Measurements from ENCODE around the gene LRRC75A. TPM values are rescaled to one million over a fixed set of nuclear protein-coding genes. Genes with fewer than 3 reads are reported as not detected.

The LRRC75A gene
- total RNA-seq, 3 donors from 2014 or later = 37.1 to 85.7 (median 52.6) TPM

DNA sequence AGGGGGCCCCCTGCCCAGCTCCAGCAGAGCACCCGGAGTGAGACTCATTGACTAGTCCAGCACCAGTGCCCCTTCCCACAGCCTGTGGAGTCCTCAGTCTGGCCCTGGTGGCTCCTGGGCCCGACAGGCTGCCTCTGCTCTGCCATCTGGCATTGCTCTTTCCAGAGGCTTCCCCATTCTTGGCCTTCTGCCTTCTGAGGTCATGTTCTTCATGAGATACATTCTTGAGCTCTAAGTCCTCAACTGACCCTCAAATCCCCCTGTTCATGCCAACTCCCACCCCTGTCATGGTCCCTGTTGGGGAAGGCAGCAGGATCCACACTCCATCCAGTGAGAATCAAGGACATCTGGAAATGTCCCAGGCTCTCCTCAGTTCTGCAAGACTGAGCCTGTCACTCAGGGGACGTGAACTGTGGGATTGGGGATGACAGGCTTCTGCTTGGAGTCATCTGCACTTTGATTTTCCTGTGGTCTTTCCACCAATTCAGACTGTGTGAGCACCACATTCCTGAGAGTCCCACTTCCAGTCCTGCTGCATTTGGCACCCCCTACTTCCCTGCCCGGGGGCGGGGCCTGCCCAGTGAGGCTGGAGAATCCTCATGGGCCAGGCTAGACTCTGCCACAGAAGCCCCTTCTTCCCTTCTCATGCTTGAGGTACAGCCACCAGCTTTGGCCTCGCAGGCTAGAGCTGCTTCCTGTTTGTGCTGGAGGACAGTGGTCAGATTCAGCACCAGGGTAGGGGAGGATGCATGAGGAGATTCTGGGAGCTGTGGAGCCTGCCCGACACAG is 73.9 kb downstream of the LRRC75A start:
- no peak for ATAC-seq
- TF ChIP-seq, protein P1, sequence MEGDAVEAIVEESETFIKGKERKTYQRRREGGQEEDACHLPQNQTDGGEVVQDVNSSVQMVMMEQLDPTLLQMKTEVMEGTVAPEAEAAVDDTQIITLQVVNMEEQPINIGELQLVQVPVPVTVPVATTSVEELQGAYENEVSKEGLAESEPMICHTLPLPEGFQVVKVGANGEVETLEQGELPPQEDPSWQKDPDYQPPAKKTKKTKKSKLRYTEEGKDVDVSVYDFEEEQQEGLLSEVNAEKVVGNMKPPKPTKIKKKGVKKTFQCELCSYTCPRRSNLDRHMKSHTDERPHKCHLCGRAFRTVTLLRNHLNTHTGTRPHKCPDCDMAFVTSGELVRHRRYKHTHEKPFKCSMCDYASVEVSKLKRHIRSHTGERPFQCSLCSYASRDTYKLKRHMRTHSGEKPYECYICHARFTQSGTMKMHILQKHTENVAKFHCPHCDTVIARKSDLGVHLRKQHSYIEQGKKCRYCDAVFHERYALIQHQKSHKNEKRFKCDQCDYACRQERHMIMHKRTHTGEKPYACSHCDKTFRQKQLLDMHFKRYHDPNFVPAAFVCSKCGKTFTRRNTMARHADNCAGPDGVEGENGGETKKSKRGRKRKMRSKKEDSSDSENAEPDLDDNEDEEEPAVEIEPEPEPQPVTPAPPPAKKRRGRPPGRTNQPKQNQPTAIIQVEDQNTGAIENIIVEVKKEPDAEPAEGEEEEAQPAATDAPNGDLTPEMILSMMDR (IDR thresholded peaks at IDR 0.05) = no peak
- Histone ChIP-seq H3K4me3 (no peak overlapping the region), H3K9me3 (no peaks in the 10 kb centered on the region), H3K4me1 (ENCODE audit: low read depth) (peaks cover 14% of the 10 kb centered on the region), H3K36me3 (ENCODE audit: low read depth) (no peaks in the 10 kb centered on the region)
- DNase-seq = no peak
- intact Hi-C loops (cut with DNase I, micrococcal nuclease) = no loop called here

DNA sequence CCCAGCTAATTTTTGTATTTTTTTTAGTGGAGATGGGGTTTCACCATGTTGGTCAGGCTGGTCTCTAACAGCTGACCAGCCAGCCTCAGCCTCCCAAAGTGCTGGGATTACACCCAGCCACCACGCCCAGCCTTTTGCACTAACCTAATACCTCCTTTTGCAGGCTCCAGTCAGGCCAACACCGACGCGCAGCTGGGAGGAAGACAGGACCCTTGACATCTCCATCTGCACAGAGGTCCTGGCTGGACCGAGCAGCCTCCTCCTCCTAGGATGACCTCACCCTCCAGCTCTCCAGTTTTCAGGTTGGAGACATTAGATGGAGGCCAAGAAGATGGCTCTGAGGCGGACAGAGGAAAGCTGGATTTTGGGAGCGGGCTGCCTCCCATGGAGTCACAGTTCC is 74.6 kb downstream of the LRRC75A start:
- Histone ChIP-seq H3K4me1 (ENCODE audit: low read depth) (peaks cover 14% of the 10 kb centered on the region), H3K36me3 (ENCODE audit: low read depth) (no peaks in the 10 kb centered on the region), H3K9me3 (no peaks in the 10 kb centered on the region), H3K4me3 (no peak overlapping the region)
- ATAC-seq (no peak), DNase-seq (no peak)
- TF ChIP-seq, protein P1 (IDR thresholded peaks at IDR 0.05) = no peak
- intact Hi-C loops (cut with DNase I, micrococcal nuclease) = no loop called here

DNA sequence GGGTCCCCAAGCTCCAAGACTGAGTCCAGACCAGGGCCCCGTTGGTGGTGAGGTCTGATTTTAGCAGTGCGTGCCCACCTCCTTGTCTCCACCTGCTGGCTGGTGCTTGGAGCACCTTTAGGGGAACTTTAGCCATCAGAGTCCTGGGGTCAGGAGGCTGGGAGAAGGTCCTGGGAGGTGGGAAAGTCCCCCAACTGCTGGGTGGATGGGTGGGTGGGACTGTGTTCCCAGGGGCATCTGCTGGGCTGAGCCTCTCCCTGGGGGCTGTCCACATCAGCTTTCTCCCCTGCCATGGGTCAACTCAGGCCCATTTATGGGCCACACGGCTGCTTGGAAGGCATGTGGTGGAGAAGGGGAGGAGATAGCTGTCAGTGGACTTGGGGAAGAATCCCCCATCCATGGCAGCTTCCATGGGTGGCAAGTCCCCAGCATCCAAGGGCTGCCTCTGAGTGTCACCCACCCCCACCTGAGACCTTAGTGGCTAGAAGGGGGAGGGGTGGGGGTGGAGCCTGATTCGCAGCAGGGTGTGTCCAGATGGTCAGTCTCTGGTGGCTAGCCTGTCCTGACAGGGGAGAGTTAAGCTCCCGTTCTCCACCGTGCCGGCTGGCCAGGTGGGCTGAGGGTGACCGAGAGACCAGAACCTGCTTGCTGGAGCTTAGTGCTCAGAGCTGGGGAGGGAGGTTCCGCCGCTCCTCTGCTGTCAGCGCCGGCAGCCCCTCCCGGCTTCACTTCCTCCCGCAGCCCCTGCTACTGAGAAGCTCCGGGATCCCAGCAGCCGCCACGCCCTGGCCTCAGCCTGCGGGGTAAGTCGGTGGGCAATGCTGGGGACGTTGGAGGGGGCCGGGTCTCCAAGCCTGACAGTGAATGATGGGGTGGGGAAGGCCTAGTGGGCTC is 76.7 kb downstream of the LRRC75A start, which contains the start of gene TRPV2:
Gene TRPV2 (plus strand): TSS at position 541 of the 894 bp plus-strand sequence. CDS start 2,098 bp downstream, outside the sequence.
- Histone ChIP-seq H3K36me3 (ENCODE audit: low read depth) (no peaks in the 10 kb centered on the region), H3K9me3 (no peaks in the 10 kb centered on the region), H3K4me1 (ENCODE audit: low read depth) (peaks cover 14% of the 10 kb centered on the region), H3K4me3 (peak within 1 kb of the TSS; percentile 22)
- DNase-seq (peak; percentile 67 to 83 (median 69)), ATAC-seq (peak; percentile 69)
- intact Hi-C loops (cut with DNase I, micrococcal nuclease) = no loop called here
- TF ChIP-seq, protein P1 (IDR thresholded peaks at IDR 0.05) = peak; percentile 21

DNA sequence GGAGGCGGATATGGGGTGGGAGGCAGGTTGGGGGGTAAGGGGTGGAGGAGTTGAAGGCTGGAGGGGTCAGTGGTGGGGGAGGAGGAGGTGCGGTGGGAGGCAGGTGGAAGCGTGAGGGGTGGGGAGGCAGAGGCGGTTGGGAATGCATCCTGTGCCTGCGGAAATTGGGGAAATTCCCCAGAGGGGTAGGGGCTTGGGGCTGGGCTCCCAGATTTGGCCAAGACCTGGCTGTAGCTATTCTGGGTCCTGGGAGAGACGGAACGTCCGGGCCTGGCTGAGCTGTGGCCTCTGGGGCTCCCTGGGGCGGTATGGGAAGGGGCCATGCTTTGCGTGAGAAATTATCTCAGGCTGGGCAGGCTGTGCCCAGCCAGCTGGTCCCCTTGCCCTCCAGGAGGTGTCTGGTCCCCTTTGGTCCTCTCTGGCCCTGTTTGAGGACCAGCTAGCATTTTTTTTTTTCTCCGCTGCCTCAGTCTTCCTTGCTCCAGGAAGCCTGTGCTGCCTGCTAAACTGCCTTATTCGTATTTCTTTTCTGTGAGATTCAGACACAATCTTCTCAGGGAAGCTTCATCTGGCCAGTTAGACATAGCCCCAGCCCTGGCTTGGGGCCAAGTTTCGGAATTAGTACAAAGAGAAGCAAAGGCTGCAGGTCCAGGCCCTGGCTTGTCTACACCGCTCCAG is 83.9 kb downstream of the LRRC75A start:
- no peak overlapping the region for H3K4me3 ChIP-seq
- no peaks in the 10 kb centered on the region for H3K9me3 ChIP-seq
- H3K36me3 ChIP-seq (ENCODE audit: low read depth) = no peaks in the 10 kb centered on the region
- intact Hi-C loops (cut with DNase I, micrococcal nuclease) = no loop called here
- TF ChIP-seq, protein P1 (IDR thresholded peaks at IDR 0.05) = no peak
- peak; percentile 61 for ATAC-seq
- H3K4me1 ChIP-seq (ENCODE audit: low read depth) = peaks cover 11% of the 10 kb centered on the region
- peak in 2 of 3 donors; percentile 55 to 83 for DNase-seq

All from mucosa of descending colon (tissue), 3 donors.